Epithelial cell of esophagus (primary cell): ENCODE data around the gene COQ9.

Experiments used
- DNase-seq: peaks from one replicate; pipeline ENCODE4 v3.0.0; 2010; ENCODE audit warnings: low read depth
- H3K4me3 ChIP-seq: 2 replicates; pipeline ENCODE4 v1.5.1; 2011; ENCODE audit warnings: mild to moderate bottlenecking, low read length, control low read depth
- TF ChIP-seq, protein P1 (sequence below): IDR thresholded peaks from 2 replicates; pipeline ENCODE4 v1.5.1; 2011; ENCODE audit warnings: low read depth, mild to moderate bottlenecking, low read length, control low read depth, inconsistent platforms; ENCODE audit not compliant: insufficient read depth; ENCODE audit errors: missing control alignments

The COQ9 gene

DNA sequence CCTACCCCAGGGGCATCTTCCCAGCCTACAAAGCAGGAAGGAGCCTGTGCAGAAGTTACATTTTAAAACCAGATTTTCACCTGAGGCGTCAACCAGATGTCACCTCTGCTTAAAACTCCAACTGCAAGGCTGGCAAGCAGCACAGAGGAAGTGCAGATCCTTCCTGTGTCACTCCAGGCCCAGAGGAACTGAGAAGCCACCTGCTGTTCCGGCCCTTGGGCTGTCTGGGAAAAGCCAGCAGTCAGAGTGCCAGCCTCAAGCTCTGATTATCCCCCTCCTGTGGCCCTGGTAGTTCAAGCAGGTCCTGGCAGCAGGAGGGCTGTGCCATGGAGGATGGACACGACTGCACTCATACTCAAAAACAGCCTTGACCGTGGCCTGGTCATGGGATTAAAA is 25.4 kb downstream of the COQ9 start:
- no peak overlapping the region for H3K4me3 ChIP-seq
- no peak for DNase-seq
- TF ChIP-seq, protein P1, sequence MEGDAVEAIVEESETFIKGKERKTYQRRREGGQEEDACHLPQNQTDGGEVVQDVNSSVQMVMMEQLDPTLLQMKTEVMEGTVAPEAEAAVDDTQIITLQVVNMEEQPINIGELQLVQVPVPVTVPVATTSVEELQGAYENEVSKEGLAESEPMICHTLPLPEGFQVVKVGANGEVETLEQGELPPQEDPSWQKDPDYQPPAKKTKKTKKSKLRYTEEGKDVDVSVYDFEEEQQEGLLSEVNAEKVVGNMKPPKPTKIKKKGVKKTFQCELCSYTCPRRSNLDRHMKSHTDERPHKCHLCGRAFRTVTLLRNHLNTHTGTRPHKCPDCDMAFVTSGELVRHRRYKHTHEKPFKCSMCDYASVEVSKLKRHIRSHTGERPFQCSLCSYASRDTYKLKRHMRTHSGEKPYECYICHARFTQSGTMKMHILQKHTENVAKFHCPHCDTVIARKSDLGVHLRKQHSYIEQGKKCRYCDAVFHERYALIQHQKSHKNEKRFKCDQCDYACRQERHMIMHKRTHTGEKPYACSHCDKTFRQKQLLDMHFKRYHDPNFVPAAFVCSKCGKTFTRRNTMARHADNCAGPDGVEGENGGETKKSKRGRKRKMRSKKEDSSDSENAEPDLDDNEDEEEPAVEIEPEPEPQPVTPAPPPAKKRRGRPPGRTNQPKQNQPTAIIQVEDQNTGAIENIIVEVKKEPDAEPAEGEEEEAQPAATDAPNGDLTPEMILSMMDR: no peak

DNA sequence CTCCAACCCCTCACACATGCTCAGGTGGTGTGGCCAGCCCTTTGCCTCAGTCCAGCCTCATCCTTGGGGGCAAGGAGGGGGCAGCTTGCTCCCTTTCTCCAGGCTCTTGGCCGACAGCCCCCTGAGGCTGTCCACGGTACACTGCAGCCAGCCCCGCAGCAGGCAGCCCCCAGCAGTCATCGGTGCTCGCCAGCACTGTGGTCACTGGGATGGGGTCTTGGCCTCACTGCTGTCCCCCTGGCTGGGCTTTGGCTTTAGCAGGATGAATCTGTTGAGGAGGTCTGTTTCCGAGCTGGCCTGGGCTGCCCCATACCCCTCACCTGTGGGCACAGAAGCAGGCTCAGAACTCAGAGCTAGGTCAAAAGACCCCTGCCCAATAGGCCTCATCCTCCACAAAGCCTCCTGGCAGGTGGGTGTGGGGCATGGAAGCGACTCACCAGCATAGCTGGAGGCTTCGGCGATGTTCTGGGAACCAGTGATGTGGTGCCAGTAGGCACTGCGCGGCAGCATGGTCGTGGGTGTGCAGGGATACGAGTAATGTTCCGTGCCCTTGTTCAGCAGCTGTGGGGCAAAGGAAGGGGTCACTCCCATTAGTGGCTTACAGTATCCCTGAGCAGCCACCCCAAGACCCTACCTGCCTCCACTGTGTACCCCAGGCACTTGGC is 26.0 kb downstream of the COQ9 start:
- TF ChIP-seq, protein P1: no peak
- no peak overlapping the region for H3K4me3 ChIP-seq
- no peak for DNase-seq

DNA sequence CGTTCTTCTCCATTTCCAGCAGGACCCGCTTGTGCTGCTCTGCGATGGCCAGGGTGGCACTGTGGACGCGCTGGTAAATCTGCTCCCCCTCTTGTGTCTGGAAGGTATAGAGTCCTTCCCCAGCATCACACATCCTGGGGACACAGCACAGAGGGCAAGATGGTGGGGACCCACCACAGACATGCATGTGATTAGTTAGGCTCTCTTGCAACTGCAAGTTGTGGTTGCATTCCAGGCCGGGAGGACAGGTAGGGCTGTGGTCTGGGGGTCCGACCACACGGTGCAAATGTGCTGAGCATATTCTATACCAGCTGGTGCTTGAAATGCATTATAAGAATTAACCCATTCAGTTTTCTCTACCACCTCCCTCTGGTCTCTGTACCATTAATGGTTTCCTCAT is 26.6 kb downstream of the COQ9 start:
- no peak for DNase-seq
- TF ChIP-seq, protein P1: no peak
- H3K4me3 ChIP-seq: no peak overlapping the region

DNA sequence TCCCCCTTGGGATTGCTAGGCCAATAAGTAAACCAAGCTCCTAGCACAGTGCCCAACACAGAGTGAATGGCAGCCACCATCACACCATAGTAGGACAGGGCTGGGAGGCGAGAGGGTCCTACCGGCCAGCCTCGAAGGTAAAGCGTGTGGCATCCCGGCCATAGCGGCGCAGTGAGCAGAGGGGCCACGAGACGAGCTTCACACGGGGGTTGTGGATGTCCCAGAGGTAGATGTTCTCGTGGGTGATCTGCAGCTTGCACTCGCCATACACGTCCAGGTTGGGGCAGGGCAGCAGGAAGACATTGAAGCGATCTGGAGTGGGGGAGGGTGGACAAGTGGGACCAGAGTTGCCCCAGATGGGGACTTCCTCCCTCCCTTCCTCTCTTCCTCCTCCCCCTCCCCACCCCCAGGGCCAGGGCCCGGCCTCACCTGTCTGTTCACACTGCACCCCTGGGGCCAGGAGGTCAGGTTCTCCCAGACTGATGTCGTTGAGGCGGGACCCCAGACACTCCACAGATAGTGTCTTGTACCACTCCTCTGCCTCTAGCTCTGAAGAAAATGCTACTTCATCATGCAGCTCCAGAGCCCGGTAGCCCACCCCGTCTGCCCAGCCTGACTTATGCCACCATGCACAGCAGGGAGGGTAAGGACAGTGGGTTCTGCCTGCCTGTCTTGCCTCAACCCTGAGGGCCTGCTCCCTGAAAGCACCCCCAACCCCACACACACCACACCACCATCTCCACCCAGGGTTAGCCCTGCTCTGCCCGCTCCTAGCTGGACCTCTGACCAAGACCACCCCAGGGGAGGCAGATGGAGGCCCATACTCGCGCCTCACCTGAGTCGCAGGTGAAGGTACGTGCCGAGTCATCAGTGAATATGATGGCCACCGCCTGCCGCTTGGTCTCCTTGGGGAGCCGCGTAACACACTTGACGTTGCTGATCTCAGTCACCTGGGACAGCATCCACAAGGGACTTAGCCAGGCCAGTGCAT is 27.7 kb downstream of the COQ9 start:
- H3K4me3 ChIP-seq: no peak overlapping the region
- TF ChIP-seq, protein P1: no peak
- DNase-seq: no peak

DNA sequence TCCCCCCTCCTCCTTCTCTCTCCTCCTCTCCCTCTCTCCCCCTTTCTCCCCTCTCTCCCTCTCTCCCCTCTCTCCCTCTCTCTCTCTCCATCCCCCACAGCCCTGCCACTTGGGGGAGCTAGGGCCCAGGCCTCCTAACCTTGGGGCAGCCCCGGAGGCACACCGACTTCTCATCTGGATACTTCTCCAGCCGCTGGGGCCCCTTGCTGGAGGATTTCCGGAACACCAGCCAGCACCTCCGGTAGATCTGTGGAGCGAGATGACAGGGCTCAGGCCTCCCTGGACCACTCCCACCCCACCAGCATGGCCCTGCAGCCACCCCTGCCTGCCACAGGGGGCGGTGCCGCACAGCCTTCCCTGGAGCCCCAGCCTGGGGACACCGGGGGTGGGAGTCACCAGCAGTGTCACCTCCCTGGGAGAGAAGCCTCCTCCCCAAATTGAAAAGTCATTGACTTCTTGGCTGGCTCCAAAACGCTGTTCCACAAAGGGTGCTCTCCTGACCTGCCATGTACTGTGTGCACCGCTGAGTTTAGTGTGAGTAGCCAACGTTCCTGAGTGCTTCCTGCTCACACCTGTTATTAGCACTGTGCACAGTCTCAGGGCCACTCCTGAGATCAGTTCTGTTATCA is 28.5 kb downstream of the COQ9 start:
- TF ChIP-seq, protein P1: peak; percentile 43
- H3K4me3 ChIP-seq: no peak overlapping the region
- peak; percentile 32 for DNase-seq

DNA sequence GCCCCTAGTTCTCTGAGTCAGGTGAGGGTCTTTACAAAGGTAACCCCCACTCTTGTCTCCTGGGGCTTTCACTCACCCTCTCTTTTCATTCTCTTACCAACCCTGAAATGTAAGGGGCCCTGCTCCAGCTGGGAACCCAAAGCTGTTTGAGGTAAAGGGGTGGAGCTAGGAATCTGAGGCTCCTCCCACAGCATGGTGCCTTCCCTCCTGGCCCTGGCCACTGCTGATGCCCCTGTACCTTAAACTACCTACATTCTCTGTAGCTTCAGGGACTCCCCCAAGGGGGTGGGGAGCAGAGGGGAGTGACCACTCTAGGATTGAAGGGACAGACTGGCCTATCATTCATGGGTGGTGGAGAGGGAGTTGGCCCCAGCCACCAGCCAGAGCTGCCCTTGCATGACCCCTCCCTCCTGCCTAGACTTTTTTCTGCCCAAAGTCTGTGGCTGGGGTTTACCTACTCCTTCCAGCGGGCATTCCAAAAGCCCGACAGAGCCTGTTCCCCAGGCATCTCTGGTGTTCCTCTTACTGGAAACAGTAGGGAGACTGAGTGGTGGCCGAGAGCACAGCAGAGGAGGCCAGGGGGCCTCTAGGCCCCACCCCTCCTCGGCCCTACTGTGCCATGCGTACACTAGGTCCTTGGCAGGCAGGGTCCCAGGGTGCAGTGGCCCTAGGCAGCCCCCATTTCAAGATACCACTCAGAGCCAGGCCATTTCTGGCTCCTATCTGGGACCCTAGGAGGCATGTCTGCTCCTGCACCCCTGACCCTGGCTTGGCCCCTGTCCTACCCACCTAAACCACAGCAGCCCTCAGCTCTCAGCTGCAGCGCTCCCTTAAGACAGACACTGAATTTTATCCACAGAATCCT is 29.5 kb downstream of the COQ9 start:
- H3K4me3 ChIP-seq: no peak overlapping the region
- no peak for DNase-seq
- TF ChIP-seq, protein P1: no peak
